Coronary artery (tissue), 2 donors: ENCODE data around the gene MBD5.

ENCODE experiments used
- DNase-seq: peaks from one replicate; pipeline ENCODE4 v3.0.0-alpha.2; 2017; ENCODE audit warnings: low spot score
- H3K27ac ChIP-seq, 2 donors: fragments of 200-600 bp; sonication (generic); one replicate each; pipeline ENCODE4 v1.5.1; 2016 to 2019
- H3K4me3 ChIP-seq: fragments of 200-600 bp; sonication (generic); 2 replicates; pipeline ENCODE4 v1.5.1; 2016; ENCODE audit warnings: mild to moderate bottlenecking, moderate library complexity
- CTCF ChIP-seq: fragments of 200-600 bp; sonication (generic); IDR thresholded peaks from one replicate; pipeline ENCODE4 v1.5.1; 2019; ENCODE audit warnings: antibody characterized with exemption

Gene MBD5

GRCh38 chr2:148458171-148458570 lies 437.3 kb downstream of the MBD5 start:
- no peak for DNase-seq
- Histone ChIP-seq H3K4me3 (no peak overlapping the region), H3K27ac (no peak overlapping the region)
- no peak for TF ChIP-seq CTCF

- TF ChIP-seq CTCF, result no peak
- no peak for DNase-seq
- Histone ChIP-seq H3K4me3 (no peak overlapping the region), H3K27ac (peak overlapping the region; percentile 4 to 41)
Measured at GRCh38 chr2:148459377-148459778, 438.5 kb downstream of the MBD5 start.

- H3K27ac ChIP-seq, result peak overlapping the region in 1 of 2 donors; percentile 51
- H3K4me3 ChIP-seq, result no peak overlapping the region
- TF ChIP-seq CTCF, result no peak
- DNase-seq, result no peak
Measured at GRCh38 chr2:148461876-148462275, 441.0 kb downstream of the MBD5 start.

GRCh38 chr2:148475626-148476025 lies 454.7 kb downstream of the MBD5 start:
- no peak for TF ChIP-seq CTCF
- DNase-seq, result no peak
- H3K4me3 ChIP-seq, result no peak overlapping the region
- no peak overlapping the region for H3K27ac ChIP-seq

- DNase-seq, result no peak
- Histone ChIP-seq H3K4me3 (no peak overlapping the region), H3K27ac (no peak overlapping the region)
- no peak for TF ChIP-seq CTCF
Measured at GRCh38 chr2:148479398-148479797, 458.5 kb downstream of the MBD5 start.

GRCh38 chr2:148483665-148484064 lies 462.8 kb downstream of the MBD5 start:
- no peak overlapping the region for H3K4me3 ChIP-seq
- DNase-seq, result no peak
- no peak overlapping the region for H3K27ac ChIP-seq
- TF ChIP-seq CTCF, result no peak

- Histone ChIP-seq H3K4me3 (no peak overlapping the region), H3K27ac (no peak overlapping the region)
- no peak for TF ChIP-seq CTCF
- DNase-seq, result no peak
Measured at GRCh38 chr2:148484066-148484465, 463.2 kb downstream of the MBD5 start.
